Germinal center (tissue), 1 donor: ENCODE measurements around the gene EMID1.

Experiments
- DNase-seq: peaks from one replicate; pipeline ENCODE4 v3.0.0; 2012; ENCODE audit warnings: mixed read lengths, low spot score

The EMID1 gene

GRCh38 chr22:29205594-29206371, at the start of gene EMID1:
Gene EMID1 (plus strand): TSS chr22:29205896. CDS start chr22:29206039, 143 bp downstream.
- no peak for DNase-seq

GRCh38 chr22:29155966-29156365, 49.7 kb upstream of the EMID1 start:
- DNase-seq = no peak

DNA sequence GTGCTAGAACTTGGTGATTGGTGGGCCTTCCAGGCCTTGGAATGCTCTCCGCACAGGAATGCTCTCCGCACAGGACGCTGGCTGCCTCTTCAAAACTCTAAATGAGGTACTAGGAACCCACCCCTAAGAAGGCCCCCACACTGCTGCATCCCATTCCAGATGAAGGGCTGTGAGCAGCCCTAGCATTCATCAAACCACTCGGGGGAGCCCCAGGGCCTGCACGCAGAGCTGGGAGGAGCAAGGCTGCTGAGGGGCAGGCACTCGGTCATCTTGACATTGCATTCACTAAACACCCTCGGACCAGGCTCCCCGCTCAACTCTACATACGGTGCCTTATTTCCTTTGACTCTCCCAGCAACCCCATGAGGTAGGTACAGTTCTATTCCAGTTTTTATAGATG, 49.2 kb upstream of the EMID1 start:
- DNase-seq = no peak

DNA sequence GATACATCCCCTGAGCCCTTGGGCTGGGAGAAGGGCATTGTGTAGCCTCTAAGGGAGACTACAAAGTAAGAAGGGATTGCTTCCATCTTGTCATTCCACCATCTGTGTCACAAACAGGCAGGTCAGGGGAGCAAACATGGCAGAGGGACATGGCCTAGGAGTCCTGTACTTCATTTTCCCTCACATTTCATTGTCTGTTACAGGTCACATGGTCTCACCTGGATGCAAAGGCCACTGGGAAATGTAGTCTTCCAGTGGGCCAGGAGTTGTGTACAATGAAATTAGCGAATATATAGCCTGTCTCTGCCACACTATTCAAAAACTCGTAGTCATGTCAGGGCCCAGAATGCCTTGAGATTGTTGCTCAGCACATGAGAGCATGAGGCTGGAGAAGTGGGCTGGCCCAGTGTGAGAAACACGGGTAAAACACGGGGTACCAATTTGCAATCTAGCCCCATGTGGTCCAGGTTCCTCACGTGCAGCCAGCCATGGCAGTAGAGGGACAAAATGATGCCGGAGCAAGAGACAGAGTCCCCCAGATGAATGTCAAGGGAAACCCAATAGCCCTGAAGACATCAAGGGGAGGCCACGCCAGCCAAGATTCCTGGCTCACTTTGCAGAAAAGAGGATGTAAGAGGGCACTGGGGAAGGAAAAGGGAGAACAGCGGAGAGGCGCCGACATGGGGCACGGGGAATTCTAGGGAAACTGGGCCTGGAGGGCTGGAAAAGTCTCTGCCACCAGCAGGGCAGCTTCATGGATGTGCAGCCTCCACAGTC, 47.7 kb upstream of the EMID1 start:
- DNase-seq = no peak

GRCh38 chr22:29158546-29158945, 47.1 kb upstream of the EMID1 start:
- DNase-seq = no peak

DNA sequence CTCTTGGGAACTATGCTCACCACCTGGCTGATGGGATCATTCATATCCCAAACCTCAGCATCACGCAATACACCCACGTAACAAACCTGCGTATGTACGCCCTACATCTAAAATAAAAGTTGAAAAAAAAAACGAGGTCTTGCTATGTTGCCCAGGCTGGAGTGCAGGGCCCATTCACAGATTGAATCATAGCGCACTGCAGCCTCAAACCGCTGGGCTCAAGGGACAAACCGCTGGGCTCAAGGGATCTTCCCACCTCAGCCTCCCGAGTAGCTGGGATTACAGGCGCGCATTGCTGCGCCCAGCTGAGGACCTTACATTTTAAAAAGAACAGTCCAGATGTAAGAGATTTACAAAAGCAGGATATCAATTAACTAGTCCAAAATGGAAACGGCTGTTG, 41.9 kb upstream of the EMID1 start:
- no peak for DNase-seq

- no peak for DNase-seq
Observed at GRCh38 chr22:29165321-29166060, 40.2 kb upstream of the EMID1 start.

DNA sequence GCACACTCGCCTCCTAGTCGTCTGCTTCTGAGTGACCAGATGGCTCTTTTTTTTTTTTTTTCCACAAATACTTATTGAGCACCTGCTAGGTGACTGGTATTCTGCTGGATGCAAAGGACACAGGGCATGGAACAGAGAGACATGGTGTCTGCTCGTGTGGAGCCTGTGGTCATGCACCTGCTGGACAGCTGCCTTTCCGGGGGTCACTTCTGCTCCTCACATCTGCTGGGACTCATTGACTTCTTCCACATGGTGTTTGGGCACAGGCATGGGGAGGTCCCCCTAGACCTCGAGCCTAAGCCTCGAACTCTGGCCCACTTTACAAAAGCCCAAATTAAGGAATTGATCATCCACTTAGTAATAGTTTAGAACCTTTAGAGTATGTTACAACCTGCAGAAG, 39.5 kb upstream of the EMID1 start:
- DNase-seq = no peak

DNA sequence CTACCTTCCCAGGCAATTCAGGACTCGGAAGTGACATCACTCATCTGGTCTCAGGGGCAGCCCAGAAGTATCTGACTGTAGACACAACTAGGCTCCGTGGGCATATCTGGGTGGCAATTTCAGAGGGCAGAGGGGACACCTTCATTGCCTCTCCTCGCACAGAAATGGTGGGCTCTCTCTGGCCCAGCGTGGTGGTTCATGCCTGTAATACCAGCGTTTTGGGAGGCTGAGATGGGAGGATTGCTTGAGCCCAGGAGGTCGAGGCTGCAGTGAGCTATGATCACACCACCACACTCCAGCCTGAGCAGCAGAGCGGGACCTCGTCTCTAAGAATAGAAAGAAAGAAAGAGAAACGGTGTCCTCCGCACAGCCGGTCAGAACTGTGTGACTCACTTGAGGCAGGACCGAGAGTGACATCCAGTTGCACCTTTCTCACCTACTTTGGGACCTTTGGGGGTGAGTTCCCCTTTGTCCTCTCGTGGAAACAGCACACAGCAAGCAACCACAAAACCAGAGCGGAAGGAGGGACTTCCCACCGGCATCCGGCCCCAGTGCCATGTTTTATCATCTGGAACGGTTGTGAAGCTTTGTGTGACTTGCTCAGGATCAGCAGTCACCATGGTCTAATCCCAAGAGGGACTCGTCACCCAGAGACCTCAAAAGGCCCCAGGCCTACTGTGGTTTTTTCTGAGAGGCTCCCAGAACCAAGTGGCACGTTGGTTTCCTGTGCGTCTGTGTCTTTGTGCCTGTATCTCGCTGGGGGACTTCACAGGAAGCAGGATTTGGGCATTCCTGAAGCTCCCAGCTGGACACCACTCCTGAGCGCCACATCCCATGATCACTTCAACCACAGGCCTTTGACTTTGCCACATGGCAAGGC, 38.4 kb upstream of the EMID1 start:
- peak; percentile 83 for DNase-seq

DNA sequence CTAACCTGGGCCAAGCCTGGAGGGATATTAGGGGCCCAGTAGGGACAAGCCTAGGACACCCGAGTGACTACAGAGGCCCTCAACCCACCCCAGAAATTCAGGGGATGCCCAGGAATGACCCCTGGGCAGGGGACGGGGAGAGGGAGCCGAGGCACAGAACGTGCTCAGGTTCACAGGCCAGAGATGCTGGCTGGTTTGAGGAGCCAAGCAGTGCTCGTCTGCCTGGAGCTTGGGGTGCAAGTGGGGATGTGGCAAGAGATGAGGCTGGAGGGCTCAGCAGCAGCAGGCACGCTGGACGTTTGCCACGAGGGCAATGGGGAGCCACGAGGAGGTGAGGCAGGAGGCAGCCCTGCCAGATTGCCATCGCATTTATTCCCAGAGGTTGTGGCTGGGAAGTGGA, 34.0 kb upstream of the EMID1 start:
- no peak for DNase-seq

- DNase-seq = no peak
Observed at GRCh38 chr22:29172216-29172615, 33.5 kb upstream of the EMID1 start.

DNA sequence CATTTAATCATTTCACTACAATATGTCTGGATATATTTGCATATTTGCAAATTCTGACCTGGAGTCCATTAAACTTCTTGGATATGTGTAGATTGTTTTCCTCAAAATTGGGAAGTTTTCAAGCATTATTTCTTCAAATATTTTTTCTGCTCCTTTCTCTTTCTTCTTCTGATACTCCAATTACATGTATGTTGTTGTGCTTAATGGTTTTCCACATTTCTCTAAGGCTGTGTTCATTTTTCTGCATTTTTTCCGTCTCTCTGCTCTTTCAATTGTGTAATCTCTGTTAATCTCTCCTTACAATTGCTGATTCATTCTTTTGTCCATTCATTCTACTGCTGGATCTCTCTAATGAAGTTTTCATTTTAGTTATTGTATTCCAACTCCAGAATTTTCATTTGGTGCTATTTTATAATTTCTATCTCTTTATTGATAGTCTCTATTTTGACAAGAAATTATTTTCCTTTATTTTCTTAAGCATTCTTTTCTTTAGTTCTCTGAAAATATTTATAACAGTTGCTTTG, 30.3 kb upstream of the EMID1 start:
- no peak for DNase-seq

DNA sequence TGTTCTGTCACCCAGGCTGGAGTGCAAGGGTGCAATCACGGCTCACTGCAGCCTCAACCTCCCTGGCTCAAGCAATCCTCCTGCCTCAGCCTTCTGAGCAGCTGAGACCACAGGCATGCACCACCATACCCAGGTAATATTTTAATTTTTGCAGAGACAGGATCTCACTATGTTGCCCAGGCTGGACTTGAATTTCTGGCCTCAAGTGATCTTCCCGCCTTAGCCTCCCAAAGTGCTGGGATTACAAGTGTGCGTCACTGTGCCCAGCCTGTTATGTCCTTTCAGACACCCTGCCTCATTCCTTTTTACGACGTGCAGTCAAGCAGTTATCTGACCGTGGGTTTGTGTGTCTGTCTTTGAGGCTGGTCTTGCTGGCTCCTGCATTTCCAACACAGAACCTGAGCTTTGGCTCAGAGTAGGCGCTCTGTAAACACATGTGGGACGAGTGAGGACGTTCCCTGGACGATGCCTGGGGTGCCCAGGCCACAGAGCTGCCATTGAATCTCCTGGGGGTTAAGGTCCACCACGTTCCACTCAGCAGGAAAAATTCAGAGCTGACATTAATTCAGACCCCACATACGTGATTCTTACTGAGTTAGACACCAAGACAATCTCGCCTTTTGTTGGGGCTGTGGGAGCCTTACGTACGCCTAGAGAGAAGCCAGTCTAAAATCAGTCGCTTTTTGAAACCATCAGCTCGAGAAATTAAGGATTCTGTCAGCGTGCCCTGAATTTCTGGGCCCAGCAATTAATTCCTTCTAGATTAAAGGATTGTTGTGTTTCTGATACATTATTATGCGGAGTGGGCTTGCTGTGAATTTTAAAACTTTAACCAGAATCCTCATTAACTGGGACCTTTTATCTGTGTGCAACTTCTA, 21.5 kb upstream of the EMID1 start:
- DNase-seq = no peak

DNA sequence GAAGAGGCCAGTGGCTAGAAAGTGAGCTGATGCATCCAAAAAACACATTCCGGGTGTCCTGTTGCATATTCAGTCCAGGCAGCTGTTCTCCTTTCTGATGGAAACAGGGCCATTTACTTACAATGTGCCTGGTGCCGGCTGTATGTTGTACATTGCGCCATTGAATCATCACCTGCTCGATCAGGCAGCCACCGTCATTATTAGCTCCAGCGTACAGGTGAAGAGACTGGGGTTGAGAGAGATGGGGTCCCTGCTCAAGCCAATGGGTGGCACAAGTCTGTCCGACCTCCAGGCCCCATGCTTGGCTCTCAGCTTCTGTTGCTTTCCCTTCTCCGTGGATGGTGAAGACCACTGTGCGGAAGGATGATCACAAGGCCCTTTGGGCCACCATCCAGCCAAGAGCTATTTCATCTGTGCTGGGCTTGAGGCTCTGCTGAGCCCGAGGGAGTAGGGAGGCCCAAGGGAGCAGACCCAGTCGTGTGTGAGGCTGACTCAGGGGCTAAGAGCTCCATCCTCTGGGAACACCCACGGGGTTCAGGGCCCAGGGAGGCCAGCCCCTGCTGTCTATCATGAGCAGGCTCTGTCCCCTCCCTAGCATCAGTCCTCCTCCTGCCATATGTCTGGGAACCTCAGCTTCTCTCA, 20.7 kb upstream of the EMID1 start:
- no peak for DNase-seq

DNA sequence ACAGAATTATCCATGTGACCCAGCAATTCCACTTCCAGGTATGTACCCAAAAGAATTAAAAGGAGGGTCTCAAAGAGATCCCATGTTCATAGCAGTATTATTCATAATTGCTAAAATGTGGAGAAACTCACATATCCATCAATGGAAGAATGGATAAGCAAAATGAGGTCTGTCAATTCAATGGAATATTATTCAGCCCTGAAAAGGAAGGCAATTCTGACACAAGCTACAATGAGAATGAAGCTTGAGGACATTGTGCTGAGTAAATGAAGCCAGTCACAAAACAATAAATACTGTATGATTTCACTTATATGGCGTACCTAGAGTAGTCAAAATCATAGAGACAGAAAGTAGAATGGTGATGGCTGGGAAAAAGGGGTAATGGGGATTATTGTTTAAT, 19.4 kb upstream of the EMID1 start:
- DNase-seq = no peak

GRCh38 chr22:29187831-29188230, 17.9 kb upstream of the EMID1 start:
- no peak for DNase-seq

GRCh38 chr22:29190051-29190450, 15.6 kb upstream of the EMID1 start:
- no peak for DNase-seq

DNA sequence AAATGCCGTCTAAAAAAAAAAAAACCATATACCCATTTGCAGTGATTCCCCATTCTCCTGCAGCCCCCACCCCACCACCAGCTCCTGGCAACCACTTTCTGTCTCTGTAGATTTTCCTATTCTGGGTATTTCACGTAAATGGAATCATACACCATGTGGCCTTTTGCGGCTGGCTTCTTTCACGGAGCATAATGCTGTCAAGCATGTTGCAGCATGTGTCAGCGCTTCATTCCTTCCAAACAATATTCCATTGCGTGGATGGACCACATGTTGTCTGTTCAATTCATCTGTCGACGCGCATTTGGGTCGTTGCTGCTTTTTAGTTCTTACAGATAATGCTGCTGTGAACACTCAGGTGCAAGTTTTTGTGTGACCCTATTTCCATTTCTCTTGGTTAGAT, 14.8 kb upstream of the EMID1 start:
- DNase-seq = no peak

- no peak for DNase-seq
Observed at GRCh38 chr22:29193021-29193420, 12.7 kb upstream of the EMID1 start.

- no peak for DNase-seq
Observed at GRCh38 chr22:29194184-29194583, 11.5 kb upstream of the EMID1 start.
